Caco-2 (cell line): ENCODE results near the gene MAN1C1. TPM values are rescaled to one million over a fixed set of nuclear protein-coding genes. Genes with fewer than 3 reads are reported as not detected.

Experiments used
- BruUV-seq: library from RNA; stranded (reverse); fragments of 400-500 nt; replicated peaks from 2 replicates; lab custom pipeline; 2021; lab: Mats Ljungman, UMichigan
- CTCF ChIA-PET: fragments of 300-600 bp; sonication (Branson Sonifier 250); formaldehyde crosslinking; loops from one replicate; lab custom pipeline; 2022; ENCODE audit warnings: antibody characterized with exemption; lab: Charles Lee
- POLR2A ChIA-PET: fragments of 300-600 bp; sonication (Branson Sonifier 250); formaldehyde crosslinking; loops from one replicate; lab custom pipeline; 2022; ENCODE audit warnings: antibody characterized with exemption; lab: Charles Lee
- DNase-seq, 2 experiments: peaks; one replicate each; pipeline versions ENCODE4 v3.0.0 to v3.0.0-alpha.2; 2020 to 2022
- H3K27me3 ChIP-seq: replicated peaks from 2 replicates; pipeline ENCODE4 v1.6.0; 2011; ENCODE audit warnings: low read length; ENCODE audit not compliant: control insufficient read depth, insufficient read depth
- H3K36me3 ChIP-seq: 2 replicates; pipeline ENCODE4 v1.5.1; 2011; ENCODE audit warnings: low read length; ENCODE audit not compliant: control insufficient read depth, insufficient read depth
- H3K4me1 ChIP-seq: fragments of 250-450 bp; sonication (Bioruptor Pico); 2 replicates; pipeline ENCODE4 v1.5.1; 2020; ENCODE audit warnings: mild to moderate bottlenecking
- H3K4me3 ChIP-seq: 2 replicates; pipeline ENCODE4 v1.5.1; 2011; ENCODE audit warnings: low read depth, mild to moderate bottlenecking, control low read depth, low read length
- H3K9me3 ChIP-seq: fragments of 250-450 bp; sonication (Bioruptor Pico); 2 replicates; pipeline ENCODE4 v1.5.1; 2020; ENCODE audit warnings: mild to moderate bottlenecking, moderate library complexity
- H3K27ac Mint-ChIP-seq: one replicate; pipeline ENCODE4 v1.8.0; 2022; ENCODE audit warnings: mixed read lengths; ENCODE audit not compliant: unreplicated experiment
- H3K27me3 Mint-ChIP-seq: one replicate; pipeline ENCODE4 v1.8.0; 2022; ENCODE audit warnings: mixed read lengths; ENCODE audit not compliant: insufficient read depth, unreplicated experiment
- H3K36me3 Mint-ChIP-seq: one replicate; pipeline ENCODE4 v1.8.0; 2022; ENCODE audit warnings: mild to moderate bottlenecking, mixed read lengths; ENCODE audit not compliant: insufficient read depth, unreplicated experiment
- H3K4me1 Mint-ChIP-seq: one replicate; pipeline ENCODE4 v1.8.0; 2022; ENCODE audit warnings: low read depth, mixed read lengths; ENCODE audit not compliant: unreplicated experiment
- H3K4me3 Mint-ChIP-seq: one replicate; pipeline ENCODE4 v1.8.0; 2022; ENCODE audit warnings: mild to moderate bottlenecking, moderate library complexity, mixed read lengths; ENCODE audit not compliant: unreplicated experiment
- H3K9me3 Mint-ChIP-seq: one replicate; pipeline ENCODE4 v1.8.0; 2022; ENCODE audit warnings: mixed read lengths; ENCODE audit not compliant: unreplicated experiment
- intact Hi-C: fragments of 100-400 bp; cut with micrococcal nuclease; formaldehyde crosslinking; loops from one replicate; pipeline ENCODE4 v1.10.0; 2022; ENCODE audit not compliant: unreplicated experiment
- total RNA-seq: library from RNA; stranded (reverse); gene quantifications from 2 replicates; pipeline ENCODE4 v1.2.3, GENCODE V29; 2022
- TF ChIP-seq, protein P1 (sequence below), 2 experiments: fragments of 200-600 bp in 1 of 2; IDR thresholded peaks; 1 replicate in 1 of 2; 2 replicates in 1 of 2; pipeline versions ENCODE4 v1.5.1 to v1.8.0; 2011 to 2022; ENCODE audit warnings: antibody characterized with exemption in 1 of 2, control low read depth in 1 of 2, inconsistent platforms in 1 of 2, low read depth in 1 of 2, low read length in 1 of 2, mild to moderate bottlenecking in 1 of 2, moderate library complexity in 1 of 2; ENCODE audit not compliant: insufficient read depth in 1 of 2, severe bottlenecking in 1 of 2, unreplicated experiment in 1 of 2

Gene MAN1C1
- total RNA-seq, 1 experiment from 2014 or later, result 2.7 TPM

DNA sequence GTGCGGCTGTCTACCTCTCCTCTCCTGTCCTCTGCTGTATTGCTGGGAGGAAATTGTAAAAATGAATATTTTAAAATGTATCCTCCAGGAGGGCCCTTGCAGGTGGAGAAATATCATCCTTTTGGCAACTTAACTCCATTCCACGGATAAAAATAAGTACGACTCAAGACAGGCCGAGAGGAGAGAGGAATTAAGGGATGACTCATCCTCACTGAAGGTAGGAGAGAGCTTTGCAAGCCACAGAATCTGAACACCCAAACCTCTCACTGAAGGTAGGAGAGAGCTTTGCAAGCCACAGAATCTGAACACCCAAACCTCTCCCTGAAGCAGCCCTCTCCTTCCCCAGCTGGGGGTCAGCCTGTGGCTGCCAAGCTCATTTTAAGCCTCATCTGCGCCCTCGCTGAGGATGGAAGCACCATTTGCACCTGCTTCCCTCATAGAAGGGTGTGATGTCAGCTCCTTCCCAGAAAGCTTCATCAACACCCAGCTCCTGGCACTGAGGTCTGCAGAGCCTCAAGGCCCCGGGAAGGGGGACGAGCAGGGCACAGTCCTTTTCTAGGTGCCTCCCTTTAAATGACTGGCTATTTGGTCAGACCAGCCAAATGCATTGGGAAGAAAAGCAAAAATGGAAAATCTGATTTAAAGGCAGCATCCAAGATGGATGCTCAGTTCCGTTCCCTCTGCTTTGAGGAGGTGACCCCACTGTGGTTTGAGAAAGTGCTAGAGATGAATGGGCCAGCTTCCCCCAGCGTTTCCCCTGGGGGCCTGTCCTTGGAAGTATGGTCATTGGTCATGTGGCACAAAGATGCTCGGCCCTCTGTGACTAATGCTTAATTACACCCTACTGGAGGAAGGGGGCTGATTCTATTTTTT lies 170.5 kb downstream of the MAN1C1 start:
- TF ChIP-seq, protein P1, sequence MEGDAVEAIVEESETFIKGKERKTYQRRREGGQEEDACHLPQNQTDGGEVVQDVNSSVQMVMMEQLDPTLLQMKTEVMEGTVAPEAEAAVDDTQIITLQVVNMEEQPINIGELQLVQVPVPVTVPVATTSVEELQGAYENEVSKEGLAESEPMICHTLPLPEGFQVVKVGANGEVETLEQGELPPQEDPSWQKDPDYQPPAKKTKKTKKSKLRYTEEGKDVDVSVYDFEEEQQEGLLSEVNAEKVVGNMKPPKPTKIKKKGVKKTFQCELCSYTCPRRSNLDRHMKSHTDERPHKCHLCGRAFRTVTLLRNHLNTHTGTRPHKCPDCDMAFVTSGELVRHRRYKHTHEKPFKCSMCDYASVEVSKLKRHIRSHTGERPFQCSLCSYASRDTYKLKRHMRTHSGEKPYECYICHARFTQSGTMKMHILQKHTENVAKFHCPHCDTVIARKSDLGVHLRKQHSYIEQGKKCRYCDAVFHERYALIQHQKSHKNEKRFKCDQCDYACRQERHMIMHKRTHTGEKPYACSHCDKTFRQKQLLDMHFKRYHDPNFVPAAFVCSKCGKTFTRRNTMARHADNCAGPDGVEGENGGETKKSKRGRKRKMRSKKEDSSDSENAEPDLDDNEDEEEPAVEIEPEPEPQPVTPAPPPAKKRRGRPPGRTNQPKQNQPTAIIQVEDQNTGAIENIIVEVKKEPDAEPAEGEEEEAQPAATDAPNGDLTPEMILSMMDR (IDR thresholded peaks at IDR 0.05; ENCODE audit: insufficient read depth in 1 of 2, low read depth in 1 of 2, low read length in 1 of 2, severe bottlenecking in 1 of 2, unreplicated experiment in 1 of 2), result no peak
- CTCF ChIA-PET, result interaction anchor here (0.7 to 1.1 kb wide), 2 partner anchors 13 to 28 kb away, joined by 3 to 4 read pairs; partner anchors contain the start of gene SELENON

GRCh38 chr1:25787760-25788166 lies 171.2 kb downstream of the MAN1C1 start:
- Mint-ChIP-seq H3K4me1 (peaks cover 7% of the 10 kb centered on the region), H3K4me3 (no peak overlapping the region)

More for the DNA sequence above, 170.5 kb downstream of the MAN1C1 start:
- POLR2A ChIA-PET, result no interaction called here
- Mint-ChIP-seq H3K27me3 (no peaks in the 10 kb centered on the region), H3K36me3 (no peaks in the 10 kb centered on the region), H3K9me3 (no peaks in the 10 kb centered on the region), H3K4me1 (peaks cover 7% of the 10 kb centered on the region), H3K4me3 (no peak overlapping the region), H3K27ac (no peak overlapping the region)
- Histone ChIP-seq H3K27me3 (no peaks in the 10 kb centered on the region), H3K36me3 (no peaks in the 10 kb centered on the region), H3K4me1 (no peaks in the 10 kb centered on the region), H3K4me3 (no peak overlapping the region), H3K9me3 (no peaks in the 10 kb centered on the region)
- no TSS peak for BruUV-seq
- no peak for DNase-seq
- intact Hi-C loops, result no loop called here

GRCh38 chr1:25790472-25790871 lies 173.9 kb downstream of the MAN1C1 start:
- H3K4me3 Mint-ChIP-seq, result no peak overlapping the region
- Histone ChIP-seq H3K27me3 (no peaks in the 10 kb centered on the region), H3K4me3 (no peak overlapping the region), H3K36me3 (no peaks in the 10 kb centered on the region), H3K9me3 (no peaks in the 10 kb centered on the region), H3K4me1 (peaks cover 13% of the 10 kb centered on the region)
- H3K9me3 Mint-ChIP-seq, result no peaks in the 10 kb centered on the region
- POLR2A ChIA-PET, result no interaction called here
- no TSS peak for BruUV-seq
- intact Hi-C loops, result no loop called here
- H3K27me3 Mint-ChIP-seq, result no peaks in the 10 kb centered on the region
- H3K4me1 Mint-ChIP-seq, result peaks cover 13% of the 10 kb centered on the region
- H3K36me3 Mint-ChIP-seq, result peaks cover 7% of the 10 kb centered on the region
- H3K27ac Mint-ChIP-seq, result no peak overlapping the region
- DNase-seq, result no peak
- CTCF ChIA-PET, result no interaction called here
- TF ChIP-seq, protein P1 (IDR thresholded peaks at IDR 0.05; ENCODE audit: insufficient read depth in 1 of 2, low read depth in 1 of 2, low read length in 1 of 2, severe bottlenecking in 1 of 2, unreplicated experiment in 1 of 2), result no peak

More at GRCh38 chr1:25787760-25788166, 171.2 kb downstream of the MAN1C1 start:
- H3K9me3 Mint-ChIP-seq, result no peaks in the 10 kb centered on the region
- no peak overlapping the region for H3K4me3 ChIP-seq
- H3K4me1 ChIP-seq, result no peaks in the 10 kb centered on the region
- ChIA-PET CTCF (interaction anchor here (0.7 to 1.2 kb wide), 2 partner anchors 12 to 23 kb away, joined by 3 to 4 read pairs; partner anchors contain the start of gene SELENON), POLR2A (no interaction called here)
- no TSS peak for BruUV-seq
- H3K27me3 ChIP-seq, result no peaks in the 10 kb centered on the region
- no peak for DNase-seq
- no peaks in the 10 kb centered on the region for H3K36me3 ChIP-seq
- no peaks in the 10 kb centered on the region for H3K9me3 ChIP-seq
- no peak overlapping the region for H3K27ac Mint-ChIP-seq
- H3K36me3 Mint-ChIP-seq, result no peaks in the 10 kb centered on the region
- TF ChIP-seq, protein P1 (IDR thresholded peaks at IDR 0.05; ENCODE audit: insufficient read depth in 1 of 2, low read depth in 1 of 2, low read length in 1 of 2, severe bottlenecking in 1 of 2, unreplicated experiment in 1 of 2), result no peak
- intact Hi-C loops, result no loop called here
- H3K27me3 Mint-ChIP-seq, result no peaks in the 10 kb centered on the region
